Middle frontal gyrus (tissue), 1 donor: ENCODE data around the gene TMEM131.

Source experiments
- DNase-seq: peaks from one replicate; pipeline ENCODE4 v3.0.0-alpha.2; 2015; ENCODE audit warnings: low spot score; ENCODE audit errors: extremely low spot score

The TMEM131 gene

DNA sequence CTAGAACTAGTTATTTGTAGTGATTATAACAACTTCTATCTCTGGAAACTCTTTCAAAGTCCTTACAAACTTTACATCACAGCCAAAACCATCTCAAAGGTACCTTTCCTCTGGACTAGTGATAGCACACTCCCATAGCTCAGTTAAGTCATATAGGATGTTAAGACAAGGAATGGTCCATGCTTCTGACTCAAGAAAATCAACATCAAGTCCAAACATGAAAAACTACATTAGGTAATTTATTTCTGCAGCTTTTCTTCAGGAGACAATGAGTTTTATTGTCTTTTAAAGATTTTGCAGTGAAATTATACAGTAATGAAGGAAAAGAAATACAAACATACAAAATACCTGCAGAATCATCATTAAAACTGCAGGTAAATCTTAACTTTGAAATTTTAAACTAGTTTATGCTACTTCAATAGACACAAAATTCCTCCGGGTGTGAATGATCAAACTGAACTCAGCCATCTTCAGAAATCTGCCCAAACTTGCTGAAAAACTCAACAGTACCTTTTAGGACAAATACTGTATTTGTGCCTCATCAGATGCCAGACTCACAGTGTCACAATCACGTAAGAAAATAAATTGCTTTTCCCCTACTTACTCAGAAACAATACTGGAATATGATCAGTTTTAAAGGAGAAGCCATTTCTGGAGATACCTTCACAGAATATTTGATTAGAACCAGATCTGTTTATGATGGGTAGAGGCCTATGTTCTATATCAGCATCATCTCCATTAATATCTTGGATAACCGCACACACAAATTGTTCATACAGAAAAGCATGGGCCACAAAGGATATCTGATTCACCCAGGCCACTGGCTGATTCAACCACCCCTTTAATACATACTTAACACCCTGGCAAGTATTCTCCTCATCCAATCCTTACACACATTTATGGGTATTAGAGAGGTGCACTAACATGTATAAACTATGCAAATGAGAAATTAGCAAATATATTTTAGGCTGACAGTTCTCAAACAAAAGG is 2.6 kb downstream of the TMEM131 start:
- no peak for DNase-seq

DNA sequence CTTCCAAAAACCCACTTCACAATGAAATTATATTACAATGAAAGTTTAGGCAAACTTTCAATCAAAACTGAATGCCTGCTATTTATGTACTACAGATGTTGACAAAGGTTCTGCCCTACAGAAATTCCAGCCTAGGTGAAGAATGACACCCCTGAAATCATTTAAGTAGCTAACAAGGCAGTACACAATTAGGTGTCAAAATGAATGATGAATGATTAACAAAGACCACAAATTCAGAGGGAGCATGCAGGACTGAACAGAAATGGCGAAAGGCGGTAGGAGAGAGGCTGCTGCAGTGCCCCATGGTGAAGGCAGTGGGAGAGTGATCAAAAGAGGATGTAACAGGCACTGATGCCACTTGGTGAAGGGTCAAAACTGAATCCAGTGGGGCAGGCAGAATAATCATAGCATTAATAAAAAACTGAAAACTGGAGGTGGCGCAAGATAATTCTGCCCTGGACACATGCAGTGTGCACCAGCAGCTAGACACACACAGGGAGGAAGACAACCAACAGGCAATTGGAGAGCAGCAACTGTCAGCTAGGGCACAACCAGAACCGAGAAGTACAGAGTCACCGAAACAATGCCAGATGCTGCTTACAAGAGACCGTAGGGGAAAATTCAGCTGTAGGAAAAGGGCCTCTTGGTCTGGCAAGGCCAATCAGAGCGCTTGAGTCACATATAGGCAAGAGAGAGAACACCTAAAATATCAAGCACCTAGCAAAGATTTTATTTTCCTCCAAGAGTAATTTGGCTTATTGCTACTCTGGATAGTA is 4.5 kb downstream of the TMEM131 start:
- DNase-seq = no peak

DNA sequence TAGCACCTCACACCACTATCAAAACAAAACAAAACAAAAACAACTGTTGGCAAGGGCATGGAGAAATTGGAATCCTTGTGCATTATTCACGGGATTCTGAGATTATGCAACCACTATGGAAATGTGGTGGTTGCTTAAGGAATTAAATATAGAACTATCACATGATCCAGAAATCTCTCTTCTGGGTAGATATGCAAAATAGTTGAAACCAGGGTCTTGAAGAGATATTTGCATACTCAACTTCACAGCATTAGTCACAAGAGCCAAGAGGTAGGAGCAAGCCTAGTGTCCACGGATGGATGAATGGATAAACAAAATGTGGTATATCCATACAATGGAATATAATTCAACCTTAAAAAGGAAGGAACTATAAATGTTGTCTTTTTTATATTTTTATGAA is 7.0 kb downstream of the TMEM131 start:
- DNase-seq = no peak

DNA sequence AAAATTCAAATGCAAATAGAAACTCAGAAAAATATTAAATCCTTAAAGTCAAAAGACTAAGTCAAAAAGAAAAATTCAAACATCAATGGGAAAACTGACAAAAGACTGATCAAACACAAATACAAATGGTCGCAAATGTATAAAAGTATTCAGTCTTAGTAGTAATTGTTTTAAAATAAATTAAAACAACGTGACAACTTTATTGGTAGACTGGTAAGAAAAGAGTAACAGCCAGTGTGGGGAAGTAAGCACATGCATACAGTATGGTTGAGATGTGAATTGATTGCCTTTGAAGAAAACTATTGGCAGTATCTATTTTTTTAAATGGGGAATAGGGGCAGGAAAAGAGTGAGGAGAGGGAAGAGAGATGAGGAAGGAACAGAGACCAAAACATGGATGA is 9.8 kb downstream of the TMEM131 start:
- no peak for DNase-seq

DNA sequence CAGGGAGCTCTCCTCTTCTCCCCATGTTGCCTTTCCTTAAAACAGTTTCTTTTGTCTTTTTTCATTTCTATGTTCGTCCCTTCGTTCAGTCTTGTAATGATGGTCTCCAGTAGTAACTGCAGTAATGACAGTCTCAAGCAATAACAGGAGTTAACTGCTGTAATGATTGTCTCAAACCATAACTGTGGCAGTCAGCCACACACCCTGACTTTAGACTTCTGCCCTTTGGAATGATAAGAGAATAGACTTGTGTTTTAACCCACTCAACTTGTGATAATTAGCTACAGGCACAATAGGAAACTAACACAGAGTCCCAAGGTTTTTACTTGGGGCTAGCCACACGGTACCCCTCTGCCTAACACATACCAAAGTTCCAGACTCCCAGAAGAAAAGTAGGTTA is 12.1 kb downstream of the TMEM131 start:
- DNase-seq = no peak

DNA sequence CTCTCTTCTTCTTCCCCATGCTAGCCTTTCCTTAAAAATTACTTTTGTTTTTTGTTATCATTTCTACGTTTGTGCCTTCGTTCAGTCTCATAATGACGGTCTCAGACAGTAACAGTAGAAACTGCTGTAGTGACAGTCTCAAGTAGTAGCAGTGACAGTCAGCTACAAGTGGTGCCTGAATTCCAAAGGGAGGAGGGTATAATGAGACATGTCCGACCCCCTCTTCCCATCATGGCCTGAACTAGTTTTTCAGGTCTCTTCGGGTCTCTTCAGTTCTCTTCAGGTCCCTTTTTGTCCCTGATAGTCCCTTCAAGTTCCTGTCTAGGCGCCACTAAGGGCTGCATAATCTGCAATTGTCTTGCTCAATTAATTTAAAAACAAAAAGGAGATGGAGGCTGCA is 12.6 kb downstream of the TMEM131 start:
- DNase-seq = no peak

DNA sequence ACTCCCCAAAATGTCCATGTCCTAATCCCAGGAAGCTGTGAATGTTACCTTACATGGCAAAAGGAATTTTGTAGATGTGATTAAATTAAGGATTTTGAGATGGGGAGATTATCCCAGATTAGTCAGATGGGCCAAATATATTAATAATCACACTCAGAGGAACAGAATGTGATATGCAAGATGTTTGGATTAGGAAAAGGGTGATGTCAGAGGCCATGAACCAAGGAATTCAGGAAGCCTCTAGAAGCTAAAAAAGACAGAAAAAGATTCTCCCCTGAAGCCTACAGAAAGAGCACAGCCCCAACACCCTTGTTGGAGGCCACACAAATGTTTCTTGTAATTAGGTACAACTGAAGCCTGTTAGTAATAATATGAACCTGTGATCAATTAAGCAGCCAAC is 13.1 kb downstream of the TMEM131 start:
- DNase-seq = no peak

DNA sequence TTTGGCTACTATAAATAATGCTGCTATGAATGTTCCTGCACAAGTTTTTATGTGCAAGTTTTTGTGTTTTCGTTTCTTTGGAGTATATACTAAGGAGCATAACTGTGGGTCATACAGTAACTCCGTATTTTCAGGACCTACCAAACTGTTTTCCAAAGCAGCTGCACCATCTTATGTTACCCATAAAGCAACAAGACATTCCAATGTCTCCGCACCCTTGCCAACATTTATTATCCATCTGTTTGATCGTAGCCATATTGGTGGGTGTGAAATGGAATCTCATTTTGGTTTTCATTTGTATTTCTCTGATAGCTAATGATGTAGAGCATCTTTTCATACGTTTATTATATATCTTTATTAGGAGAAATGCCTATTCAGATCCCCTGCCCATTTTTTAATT is 13.8 kb downstream of the TMEM131 start:
- no peak for DNase-seq

DNA sequence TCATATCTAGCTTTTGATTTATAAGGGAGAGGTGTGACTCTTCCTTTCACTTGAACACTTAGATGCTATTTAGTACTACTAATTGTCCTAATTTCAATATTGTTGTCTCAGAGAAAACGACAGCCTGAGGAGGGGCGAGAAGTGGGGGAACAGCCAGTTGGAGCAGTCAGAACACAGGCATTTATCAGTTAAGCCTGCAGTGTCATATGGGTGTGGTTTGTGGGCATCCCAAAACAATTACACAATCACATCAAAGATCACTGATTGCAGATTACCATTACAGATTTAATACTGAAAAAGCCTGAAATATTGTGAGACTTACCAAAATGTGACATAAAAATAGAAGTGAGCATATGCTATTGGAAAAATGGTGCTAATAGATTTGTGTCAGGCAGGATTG is 15.8 kb downstream of the TMEM131 start:
- no peak for DNase-seq

DNA sequence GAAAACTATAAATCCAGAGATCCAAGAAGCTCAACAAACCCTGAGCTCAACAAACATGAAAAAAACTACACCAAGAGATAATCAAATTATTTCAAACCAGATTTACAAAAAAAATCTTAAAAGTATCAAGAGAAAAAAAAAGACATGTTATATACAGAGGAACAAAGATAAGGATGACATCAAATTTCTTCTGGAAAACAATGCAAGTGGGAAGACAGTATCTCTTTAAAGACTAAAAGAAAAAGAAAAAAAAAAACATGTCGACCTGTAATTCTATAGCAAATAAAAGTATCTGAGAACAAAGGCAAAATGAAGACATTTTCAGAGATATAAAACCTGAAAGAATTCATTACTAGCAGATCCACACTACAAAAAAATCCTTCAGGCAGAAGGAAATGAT is 21.3 kb downstream of the TMEM131 start:
- DNase-seq = no peak

DNA sequence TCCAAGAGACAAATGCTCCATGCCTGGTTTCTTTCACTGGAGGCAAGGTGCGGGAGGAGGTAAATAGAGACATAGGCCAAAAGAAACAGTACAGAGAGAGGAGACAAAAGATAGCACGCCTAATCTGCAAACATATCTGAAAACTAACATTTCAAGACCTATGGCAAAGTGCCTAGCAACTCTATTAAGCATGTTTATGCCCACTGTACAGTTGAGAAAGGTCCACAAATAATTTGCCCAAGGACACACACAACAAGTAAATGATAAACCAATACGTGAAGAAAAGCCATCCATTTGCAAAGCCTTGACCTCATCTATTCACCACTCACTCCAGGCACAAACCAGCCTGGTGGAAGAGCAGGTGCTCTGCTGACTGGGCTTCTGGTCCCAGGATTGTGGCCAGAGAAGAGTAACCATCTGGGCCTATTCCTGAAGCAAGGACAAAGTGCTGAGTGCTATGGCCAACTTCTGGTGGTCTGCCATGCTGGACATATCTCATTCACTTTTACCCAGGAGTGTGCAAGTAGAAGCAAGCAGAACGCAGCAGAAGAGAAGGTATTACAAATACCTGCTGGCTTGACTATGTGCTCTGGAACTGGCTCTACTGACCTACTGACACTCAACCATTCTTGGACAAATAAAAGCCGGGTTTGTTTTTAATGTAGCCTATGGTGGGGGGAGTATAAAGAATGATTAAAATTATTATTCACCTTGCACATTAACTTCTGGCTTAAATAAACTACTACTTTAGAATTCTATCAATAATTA is 25.3 kb downstream of the TMEM131 start:
- DNase-seq = no peak

DNA sequence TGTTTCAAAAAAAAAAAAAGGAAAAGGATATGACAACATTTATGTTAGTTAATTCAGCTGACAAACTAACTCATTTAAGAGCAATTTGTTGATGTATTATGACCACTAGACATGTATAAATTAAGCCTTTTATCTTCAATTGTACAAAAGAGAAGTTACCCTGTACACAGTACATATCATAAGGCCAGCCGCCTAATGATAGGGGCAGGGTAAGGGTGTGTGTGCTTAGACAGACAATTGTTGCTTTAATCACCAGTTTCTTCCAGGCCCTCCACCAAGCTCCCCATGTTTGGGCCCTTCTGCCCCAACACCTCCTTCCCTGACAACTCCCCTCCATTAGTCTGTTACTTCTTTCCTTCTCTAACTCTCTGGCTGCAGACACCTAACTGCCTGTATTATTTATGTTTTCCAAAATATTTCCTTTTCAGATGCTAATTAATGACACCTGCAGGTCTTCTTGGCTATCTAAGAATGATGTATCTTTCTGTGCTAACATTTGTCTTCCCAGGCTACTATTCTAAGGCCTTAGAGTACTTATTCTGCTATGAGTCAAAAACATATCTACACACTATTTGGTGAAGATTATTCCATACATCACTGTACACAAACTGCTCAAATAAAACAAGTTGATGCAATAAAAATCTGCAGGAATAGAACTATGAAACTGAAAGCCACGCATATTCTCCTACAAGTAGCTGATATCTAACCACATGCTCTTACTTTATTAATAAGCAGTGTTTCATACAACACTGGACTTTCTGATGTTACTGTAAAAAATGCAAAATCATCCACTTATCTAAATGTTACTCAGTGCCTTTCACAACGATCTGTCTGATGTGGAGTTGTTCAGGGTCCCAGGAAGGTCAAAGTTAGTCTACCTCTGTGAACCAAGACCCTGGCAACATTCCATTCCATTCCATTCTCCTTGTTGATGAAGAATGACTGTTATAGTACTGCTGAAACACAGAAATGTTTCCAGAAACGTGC is 26.4 kb downstream of the TMEM131 start:
- DNase-seq = no peak

DNA sequence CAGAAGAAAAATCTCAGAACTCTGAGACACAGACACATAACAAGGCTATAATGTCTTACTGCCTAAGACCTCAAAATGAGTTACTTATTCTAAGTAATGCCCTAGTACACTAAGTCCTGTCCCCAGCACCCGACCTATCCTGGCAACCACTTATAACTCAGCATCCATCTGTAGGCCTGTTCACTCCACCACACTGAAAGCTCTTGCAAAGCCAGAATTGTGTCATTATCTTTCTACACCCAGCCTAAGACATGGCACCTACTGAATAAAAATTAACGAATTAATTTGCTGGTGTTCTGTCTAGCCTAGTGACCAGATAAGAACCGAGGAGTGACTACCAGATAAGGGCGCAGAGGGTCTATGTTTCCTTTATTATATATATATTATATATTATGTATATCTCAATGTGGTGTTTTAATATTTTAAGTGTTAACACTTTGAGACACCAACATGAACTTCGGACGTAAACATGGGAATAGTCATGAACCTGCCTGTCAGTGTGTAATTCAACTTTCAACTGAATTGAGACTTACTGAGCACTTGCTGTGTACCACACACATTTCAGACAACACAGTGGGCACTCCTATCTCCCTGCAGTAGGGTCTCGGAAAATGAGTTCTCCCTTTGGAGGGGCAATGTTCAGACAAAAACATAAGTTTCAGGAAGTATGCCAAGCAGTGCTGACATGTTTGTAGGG is 27.7 kb downstream of the TMEM131 start:
- DNase-seq = no peak

DNA sequence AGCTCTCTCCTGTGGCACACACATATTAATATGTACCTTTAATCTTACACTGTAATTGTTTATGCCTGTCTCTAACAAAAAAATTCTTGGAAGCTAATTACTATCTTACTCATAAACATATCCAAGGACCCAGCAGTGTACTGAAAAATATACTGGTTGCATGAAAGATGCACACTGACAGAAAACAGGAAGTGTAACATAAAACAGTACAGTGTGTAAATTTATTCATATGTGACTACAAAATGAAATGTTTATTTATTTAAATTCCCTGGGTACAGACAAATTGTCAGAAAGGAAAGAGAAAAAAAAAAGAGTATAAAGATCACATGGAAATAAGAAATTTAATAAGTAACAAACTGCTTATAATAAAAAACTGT is 28.5 kb downstream of the TMEM131 start:
- no peak for DNase-seq

DNA sequence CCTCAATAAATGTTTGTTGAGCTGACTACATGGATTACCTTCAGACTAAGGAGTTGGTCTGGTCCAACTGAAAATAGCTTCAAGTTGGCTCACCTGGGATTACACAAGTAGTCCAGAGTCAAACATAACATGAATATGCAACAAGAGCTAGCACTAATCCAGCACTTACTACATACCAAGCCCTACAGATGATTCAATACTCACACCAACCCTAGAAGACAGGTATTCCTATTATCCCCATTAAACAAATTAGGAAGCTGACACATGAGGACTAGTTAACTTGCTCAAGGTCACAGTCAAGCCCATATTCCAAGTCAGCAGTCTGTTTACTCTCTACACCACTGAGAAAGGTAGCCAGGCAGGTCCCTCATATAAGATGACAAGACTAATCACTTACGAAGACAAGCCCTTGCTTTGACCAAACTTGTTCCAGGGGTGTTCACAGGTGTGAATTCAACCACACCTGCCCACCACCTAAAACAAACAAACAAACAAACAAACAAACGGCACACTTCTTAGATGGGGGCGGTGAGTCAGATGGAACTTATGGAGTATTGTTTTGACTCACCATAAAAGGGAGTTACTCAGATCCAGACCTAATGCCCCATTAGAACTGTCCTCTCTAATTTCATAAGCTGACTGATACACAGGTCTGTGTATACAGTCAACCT is 29.1 kb downstream of the TMEM131 start:
- DNase-seq = no peak

DNA sequence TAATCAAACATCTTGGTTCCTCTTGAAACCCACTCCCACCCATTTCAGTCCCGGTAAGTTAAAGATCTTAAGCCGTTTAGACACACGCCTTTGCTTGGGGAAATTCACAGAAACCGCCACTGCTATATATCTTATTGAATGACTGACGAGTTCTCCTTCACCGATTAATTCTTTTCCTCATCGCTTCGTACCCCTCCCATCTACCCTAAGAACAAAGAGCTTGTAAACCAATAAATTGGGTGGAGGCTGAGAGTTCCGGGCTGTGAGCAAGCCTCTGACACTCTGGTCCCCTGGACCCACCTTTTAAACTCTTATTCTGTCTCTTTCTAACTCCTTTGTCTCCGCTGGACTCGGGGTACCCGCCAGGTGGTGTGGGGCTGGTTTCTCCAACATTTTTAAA is 30.6 kb downstream of the TMEM131 start:
- DNase-seq = no peak

DNA sequence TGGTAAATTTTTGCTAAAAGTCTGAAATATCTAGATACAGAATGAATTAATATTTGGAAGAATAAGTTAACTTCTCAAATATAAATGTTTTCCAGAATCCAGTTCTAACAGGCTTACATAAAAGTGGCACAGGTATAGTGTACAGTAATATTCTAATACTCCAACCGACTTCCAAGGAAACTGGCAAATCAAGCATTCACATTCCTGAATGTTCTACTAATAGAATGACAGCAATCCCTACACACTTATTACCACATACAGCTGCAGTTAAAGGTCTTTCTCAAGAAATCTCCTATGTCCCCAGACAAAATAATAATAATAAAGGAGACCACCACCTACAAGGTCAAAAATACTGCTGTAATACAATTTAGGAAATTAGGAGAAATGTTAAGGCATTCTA is 31.9 kb downstream of the TMEM131 start:
- no peak for DNase-seq

DNA sequence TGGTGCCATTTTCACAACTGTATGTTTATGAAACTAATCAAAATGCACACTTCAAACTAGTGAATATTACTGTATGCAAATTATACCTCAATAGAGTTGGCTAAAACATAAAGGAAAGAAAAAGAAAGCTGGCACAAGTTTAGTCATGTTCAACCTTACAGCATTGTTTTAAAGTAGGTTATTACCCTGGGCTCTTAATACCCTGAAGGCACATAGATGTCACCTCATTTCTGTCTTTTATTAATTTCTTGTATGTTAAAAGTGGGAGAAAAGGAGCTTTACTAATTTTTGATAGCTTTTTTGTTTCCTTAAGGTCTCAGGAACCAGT is 32.7 kb downstream of the TMEM131 start:
- no peak for DNase-seq

DNA sequence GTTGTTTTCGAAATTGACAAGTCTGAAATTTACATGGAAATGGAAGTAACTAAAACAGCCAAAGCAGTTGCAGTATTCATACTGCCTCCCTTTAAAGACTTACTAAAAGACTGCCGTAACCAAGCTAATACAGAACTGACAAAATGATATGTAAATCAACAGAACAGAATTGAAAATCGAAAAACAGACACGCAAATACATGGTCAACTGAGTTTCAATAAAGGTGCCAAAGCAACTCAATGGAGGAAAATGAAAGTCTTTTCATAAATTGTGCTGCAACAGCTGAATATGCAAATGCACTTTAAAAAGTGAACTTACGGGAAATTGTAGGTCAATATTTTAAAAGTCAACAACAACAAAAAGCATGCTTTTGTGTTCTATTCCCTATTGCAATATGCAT is 34.2 kb downstream of the TMEM131 start:
- DNase-seq = no peak

DNA sequence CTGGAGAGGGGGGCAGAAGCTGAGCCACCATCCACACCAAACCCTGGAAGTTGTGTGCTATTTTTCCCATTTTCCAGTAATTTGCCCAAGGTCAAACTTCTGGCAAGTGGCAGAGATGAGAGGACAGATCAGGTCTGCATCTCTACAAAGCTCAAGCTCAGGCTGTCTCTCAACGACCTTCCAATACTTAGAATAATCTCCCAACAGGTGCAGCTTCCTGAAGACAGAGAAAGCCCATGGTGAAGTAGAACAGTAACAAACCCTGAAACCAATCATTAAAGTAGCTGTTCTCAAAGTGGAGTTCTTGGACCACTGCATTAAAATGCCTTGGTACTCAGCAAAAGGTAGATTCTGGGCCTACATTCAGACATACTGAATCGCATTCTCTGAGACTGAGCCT is 37.6 kb downstream of the TMEM131 start:
- DNase-seq = no peak
